ENCODE results near the gene OR52A1. TPM values are rescaled to one million over a fixed set of nuclear protein-coding genes. Genes with fewer than 3 reads are reported as not detected.
A peak's percentile ranks its signal among the peaks of the same experiment; 100 is the strongest.

The OR52A1 gene
- total and polyA plus RNA-seq, 2 donors (not counting 3 experiments of a cell fraction or from before 2014, with no cell fraction given) = not detected

- H3K4me2 ChIP-seq (ENCODE audit: insufficient read depth, low read length) = no peak overlapping the region
- H3K27ac ChIP-seq (ENCODE audit: insufficient read depth, low read depth, low read length) = no peak overlapping the region
- TF ChIP-seq MAX (IDR thresholded peaks at IDR 0.05; ENCODE audit: insufficient read depth, insufficient read length) (no peak), POLR2A (IDR thresholded peaks at IDR 0.05; ENCODE audit: low read depth, low read length) (no peak), CTCF (IDR thresholded peaks at IDR 0.05; ENCODE audit: extremely low read depth in 1 of 2, insufficient read depth in 1 of 2, low read depth in 1 of 2, low read length in 2 of 2) (no peak), MYC (IDR thresholded peaks at IDR 0.05; ENCODE audit: low read depth, low read length) (no peak), POLR2AphosphoS5 (IDR thresholded peaks at IDR 0.05; ENCODE audit: insufficient read depth, low read depth, low read length) (no peak), EZH2 (IDR thresholded peaks at IDR 0.05; ENCODE audit: borderline replicate concordance, low read depth, low read length, severe bottlenecking) (no peak), FOS (IDR thresholded peaks at IDR 0.05; ENCODE audit: borderline replicate concordance, insufficient read depth, low read length) (no peak), JUN (IDR thresholded peaks at IDR 0.05; ENCODE audit: borderline replicate concordance, insufficient read depth, insufficient read length, low read depth) (no peak), GATA2 (IDR thresholded peaks at IDR 0.05; ENCODE audit: insufficient read depth, insufficient read length, low read depth, low read length) (no peak)
- POLR2A ChIA-PET = no interaction called here
- CTCF ChIA-PET = interaction anchor here (2.1 kb wide), 1 partner anchor 182 kb away, joined by 6 read pairs; no protein-coding TSS in a partner anchor
- no TSS peak for BruUV-seq (replicated peaks)
- H3K9me1 ChIP-seq (replicated peaks; ENCODE audit: control insufficient read depth, extremely low read depth, insufficient read depth, low read length) = no peaks in the 10 kb centered on the region
- H3K36me3 ChIP-seq (ENCODE audit: control insufficient read depth in 2 of 2, extremely low read depth in 1 of 2, insufficient read depth in 2 of 2, low read length in 2 of 2) = no peaks in the 10 kb centered on the region
- no peak overlapping the region for H3K9ac ChIP-seq (replicated peaks; ENCODE audit: extremely low read depth, insufficient read depth, low read length)
- no peak overlapping the region for H3K4me3 ChIP-seq (replicated peaks in 1 of 3; ENCODE audit: insufficient read depth in 1 of 3, low read depth in 1 of 3, low read length in 3 of 3)
- H3K79me2 ChIP-seq (ENCODE audit: control insufficient read depth, insufficient read depth, low read length) = no peaks in the 10 kb centered on the region
- no peak overlapping the region for H2AFZ ChIP-seq (ENCODE audit: low read depth, low read length)
- dilution Hi-C loops (cut with MboI; ENCODE audit: extremely low pct_ligation_motif_present, low sequenced_read_pairs) (no loop called here), intact Hi-C loops (cut with micrococcal nuclease) (no loop called here)
- no peaks in the 10 kb centered on the region for H4K20me1 ChIP-seq (replicated peaks; ENCODE audit: control insufficient read depth, extremely low read depth, insufficient read depth, low read length)
- FAIRE-seq (peak; percentile 21), DNase-seq (ENCODE audit: low read depth, low spot score) (peak; percentile 72)
- H3K9me3 ChIP-seq (replicated peaks; ENCODE audit: control insufficient read depth, insufficient read depth, low read length) = no peaks in the 10 kb centered on the region
- H3K27me3 ChIP-seq (ENCODE audit: control insufficient read depth in 2 of 2, insufficient read depth in 2 of 2, low read length in 2 of 2) = peaks cover 0 to 2% of the 10 kb centered on the region in 2 experiments
- no peaks in the 10 kb centered on the region for H3K4me1 ChIP-seq (ENCODE audit: control insufficient read depth, extremely low read depth, insufficient read depth, low read length)
These were observed 43.7 kb upstream of the OR52A1 start for GRCh38 chr11:5198285-5198684.

Measured in endothelial cell of umbilical vein (primary cell).